ENCODE data around the gene SH3RF3.

SH3RF3 gene

DNA sequence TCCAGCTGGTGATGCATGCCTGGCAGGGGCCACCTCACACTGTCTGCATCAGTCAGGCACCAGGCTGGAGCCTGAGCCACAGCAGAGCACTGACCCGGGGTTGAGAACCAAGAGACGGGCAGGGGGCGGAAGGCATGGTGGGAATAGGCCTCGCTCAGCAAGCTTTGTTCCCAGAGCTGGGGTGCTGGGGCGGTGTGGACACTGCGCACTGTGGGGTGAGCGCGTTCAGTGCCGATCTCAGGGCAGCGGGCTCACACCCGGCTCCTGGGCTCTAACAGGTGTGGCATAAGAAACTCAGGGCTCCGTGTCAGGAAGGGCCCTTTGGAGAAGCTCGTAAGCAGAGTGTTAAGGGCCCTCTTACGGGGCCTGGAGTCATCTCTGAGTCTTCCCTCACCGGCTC is 15.7 kb downstream of the SH3RF3 start:
- H3K27ac ChIP-seq (ENCODE audit: insufficient read depth, low read depth, low read length, poor library complexity, severe bottlenecking) = no peak overlapping the region
- no peak overlapping the region for H3K4me3 ChIP-seq (ENCODE audit: insufficient read depth, low read depth, low read length)
- no peaks in the 10 kb centered on the region for H3K36me3 ChIP-seq (ENCODE audit: control insufficient read depth, insufficient read depth, low read length)
- no peaks in the 10 kb centered on the region for H3K9me3 ChIP-seq (ENCODE audit: control insufficient read depth, low read length)
- 94 to 95% methylated on average over 15 of the region's 15 CpGs for WGBS, 2 experiments
- H3K4me1 ChIP-seq (ENCODE audit: control insufficient read depth, insufficient read depth, low read length) = no peaks in the 10 kb centered on the region
- H3K27me3 ChIP-seq (ENCODE audit: control insufficient read depth, insufficient read depth, low read length, poor library complexity, severe bottlenecking) = no peaks in the 10 kb centered on the region

DNA sequence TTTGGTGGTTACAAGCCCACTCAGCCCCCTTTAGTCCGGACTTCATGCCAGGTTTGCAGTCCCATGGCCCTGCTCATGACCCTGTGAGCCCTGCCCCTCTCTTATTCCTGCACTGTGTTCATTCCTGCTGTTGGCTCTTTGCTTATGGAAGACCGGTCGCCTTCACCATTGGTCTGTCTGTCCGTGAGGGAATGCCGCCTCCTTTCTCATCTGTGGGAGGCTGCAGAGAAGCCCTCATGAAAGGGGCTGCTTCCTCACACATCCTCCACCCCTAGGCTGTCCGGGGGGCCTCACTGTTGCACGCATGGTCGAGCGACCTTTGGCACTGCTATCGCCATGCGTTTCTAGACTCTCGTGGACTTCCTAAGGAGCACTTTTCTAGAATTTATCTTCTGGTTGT is 16.3 kb downstream of the SH3RF3 start:
- Histone ChIP-seq H3K27me3 (ENCODE audit: control insufficient read depth, insufficient read depth, low read length, poor library complexity, severe bottlenecking) (no peaks in the 10 kb centered on the region), H3K4me1 (ENCODE audit: control insufficient read depth, insufficient read depth, low read length) (no peaks in the 10 kb centered on the region), H3K9me3 (ENCODE audit: control insufficient read depth, low read length) (no peaks in the 10 kb centered on the region), H3K4me3 (ENCODE audit: insufficient read depth, low read depth, low read length) (no peak overlapping the region), H3K36me3 (ENCODE audit: control insufficient read depth, insufficient read depth, low read length) (no peaks in the 10 kb centered on the region), H3K27ac (ENCODE audit: insufficient read depth, low read depth, low read length, poor library complexity, severe bottlenecking) (no peak overlapping the region)
- 94 to 95% methylated on average over 12 of the region's 12 CpGs for WGBS, 2 experiments

DNA sequence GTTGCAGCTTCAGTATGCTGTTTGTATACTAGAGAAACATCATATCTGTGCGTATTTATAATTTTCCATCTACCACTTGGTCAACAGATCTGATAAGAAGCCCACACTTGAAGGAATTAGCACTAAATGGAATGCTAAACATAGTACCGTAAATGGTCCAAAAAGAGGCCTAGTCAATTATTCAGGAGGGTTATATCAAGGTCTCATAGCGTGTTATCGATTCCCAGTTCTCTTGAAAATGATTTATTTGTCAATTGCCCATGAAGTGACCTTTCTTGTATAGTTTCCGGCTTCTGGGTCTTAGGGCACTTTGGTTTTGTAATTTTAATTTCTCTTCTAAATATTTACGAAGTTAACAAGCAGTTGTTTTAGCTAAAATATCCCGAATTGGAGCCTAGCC is 18.4 kb downstream of the SH3RF3 start:
- H3K27ac ChIP-seq (ENCODE audit: insufficient read depth, low read depth, low read length, poor library complexity, severe bottlenecking) = no peak overlapping the region
- H3K9me3 ChIP-seq (ENCODE audit: control insufficient read depth, low read length) = no peaks in the 10 kb centered on the region
- H3K36me3 ChIP-seq (ENCODE audit: control insufficient read depth, insufficient read depth, low read length) = no peaks in the 10 kb centered on the region
- no peak overlapping the region for H3K4me3 ChIP-seq (ENCODE audit: insufficient read depth, low read depth, low read length)
- 95 to 99% methylated on average over 5 to 7 of the region's 7 CpGs for WGBS, 2 experiments
- H3K27me3 ChIP-seq (ENCODE audit: control insufficient read depth, insufficient read depth, low read length, poor library complexity, severe bottlenecking) = no peaks in the 10 kb centered on the region
- no peaks in the 10 kb centered on the region for H3K4me1 ChIP-seq (ENCODE audit: control insufficient read depth, insufficient read depth, low read length)

DNA sequence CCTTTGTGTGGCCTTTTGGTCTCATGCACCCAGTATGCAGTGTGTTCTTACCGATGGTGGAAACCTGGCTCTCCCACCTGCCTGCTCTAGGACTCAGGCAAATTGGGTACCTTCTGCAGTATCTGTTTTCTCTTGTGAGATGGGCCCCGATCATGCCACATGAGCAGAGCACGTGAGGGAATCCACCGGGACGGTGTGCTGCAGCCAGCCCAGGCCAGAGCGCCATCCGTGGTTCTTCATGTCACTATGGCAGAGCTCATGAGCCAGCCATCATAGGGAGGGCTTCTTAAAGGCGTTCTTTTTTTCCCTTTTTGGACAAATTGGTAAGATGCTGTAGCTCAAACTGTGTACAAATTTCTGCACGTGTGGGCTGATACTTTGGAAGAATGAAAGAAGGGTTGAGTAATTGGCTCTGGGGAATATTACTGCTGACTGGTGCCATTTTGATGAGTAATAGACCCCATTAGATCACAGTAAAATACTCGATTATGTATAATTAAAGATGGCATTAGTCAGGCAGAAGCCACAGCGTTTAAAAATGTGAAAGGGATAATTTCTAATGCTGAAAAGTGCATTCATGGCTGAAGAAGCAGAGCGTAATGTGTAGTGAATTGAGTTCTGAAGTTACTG is 19.2 kb downstream of the SH3RF3 start:
- Histone ChIP-seq H3K36me3 (ENCODE audit: control insufficient read depth, insufficient read depth, low read length) (no peaks in the 10 kb centered on the region), H3K27me3 (ENCODE audit: control insufficient read depth, insufficient read depth, low read length, poor library complexity, severe bottlenecking) (no peaks in the 10 kb centered on the region), H3K27ac (ENCODE audit: insufficient read depth, low read depth, low read length, poor library complexity, severe bottlenecking) (no peak overlapping the region), H3K4me1 (ENCODE audit: control insufficient read depth, insufficient read depth, low read length) (no peaks in the 10 kb centered on the region), H3K4me3 (ENCODE audit: insufficient read depth, low read depth, low read length) (no peak overlapping the region), H3K9me3 (ENCODE audit: control insufficient read depth, low read length) (no peaks in the 10 kb centered on the region)
- WGBS, 2 experiments = 94 to 95% methylated on average over 12 of the region's 12 CpGs

- Histone ChIP-seq H3K4me1 (ENCODE audit: control insufficient read depth, insufficient read depth, low read length) (no peaks in the 10 kb centered on the region), H3K27me3 (ENCODE audit: control insufficient read depth, insufficient read depth, low read length, poor library complexity, severe bottlenecking) (no peaks in the 10 kb centered on the region), H3K9me3 (ENCODE audit: control insufficient read depth, low read length) (no peaks in the 10 kb centered on the region), H3K27ac (ENCODE audit: insufficient read depth, low read depth, low read length, poor library complexity, severe bottlenecking) (no peak overlapping the region), H3K4me3 (ENCODE audit: insufficient read depth, low read depth, low read length) (no peak overlapping the region), H3K36me3 (ENCODE audit: control insufficient read depth, insufficient read depth, low read length) (no peaks in the 10 kb centered on the region)
- WGBS, 2 experiments = 90 to 93% methylated on average over 8 of the region's 8 CpGs
Measured at GRCh38 chr2:109148991-109149645, 20.1 kb downstream of the SH3RF3 start.

DNA sequence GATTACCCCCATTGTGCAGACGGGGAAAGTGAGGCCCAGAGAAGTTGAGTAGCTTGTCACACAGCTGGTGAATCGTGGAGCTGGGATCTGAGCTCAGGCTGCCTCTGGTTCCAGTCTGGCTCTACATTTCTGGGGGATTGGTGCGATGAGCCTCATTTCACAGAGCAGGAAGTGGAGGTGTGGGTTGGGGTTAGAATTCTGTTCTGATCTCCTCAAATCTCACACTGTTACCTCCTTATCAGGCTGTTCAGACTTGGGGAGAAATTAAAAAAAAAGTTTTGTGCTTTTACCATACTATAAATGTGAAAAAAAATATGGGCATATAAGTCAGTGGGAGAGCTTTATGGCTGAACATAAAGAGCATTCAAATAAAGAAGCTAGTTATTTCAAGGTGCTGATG is 21.6 kb downstream of the SH3RF3 start:
- Histone ChIP-seq H3K27ac (ENCODE audit: insufficient read depth, low read depth, low read length, poor library complexity, severe bottlenecking) (no peak overlapping the region), H3K4me3 (ENCODE audit: insufficient read depth, low read depth, low read length) (no peak overlapping the region), H3K9me3 (ENCODE audit: control insufficient read depth, low read length) (no peaks in the 10 kb centered on the region), H3K36me3 (ENCODE audit: control insufficient read depth, insufficient read depth, low read length) (no peaks in the 10 kb centered on the region), H3K4me1 (ENCODE audit: control insufficient read depth, insufficient read depth, low read length) (peaks cover under 1% of the 10 kb centered on the region), H3K27me3 (ENCODE audit: control insufficient read depth, insufficient read depth, low read length, poor library complexity, severe bottlenecking) (no peaks in the 10 kb centered on the region)
- WGBS, 2 experiments = 88 to 94% methylated on average over 3 of the region's 3 CpGs

DNA sequence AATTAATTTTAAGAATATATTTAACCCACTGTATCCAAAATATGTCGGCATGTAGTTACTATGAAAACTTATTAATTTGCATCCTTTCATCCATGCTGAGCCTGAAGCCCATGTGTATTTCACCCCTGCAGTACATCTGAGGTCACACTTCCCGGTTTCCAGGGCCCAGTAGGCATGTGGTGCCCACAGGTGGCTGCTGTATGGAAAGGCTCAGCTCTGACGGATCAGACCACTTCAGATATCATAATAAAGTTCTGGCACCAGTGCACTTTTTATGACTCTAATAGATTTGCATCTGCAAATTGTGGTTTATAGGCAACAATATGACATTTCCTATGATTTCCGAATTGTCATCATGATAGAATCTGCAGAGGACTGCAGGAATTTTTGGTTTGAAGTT is 22.5 kb downstream of the SH3RF3 start:
- Histone ChIP-seq H3K36me3 (ENCODE audit: control insufficient read depth, insufficient read depth, low read length) (no peaks in the 10 kb centered on the region), H3K4me3 (ENCODE audit: insufficient read depth, low read depth, low read length) (no peak overlapping the region), H3K27ac (ENCODE audit: insufficient read depth, low read depth, low read length, poor library complexity, severe bottlenecking) (no peak overlapping the region), H3K27me3 (ENCODE audit: control insufficient read depth, insufficient read depth, low read length, poor library complexity, severe bottlenecking) (no peaks in the 10 kb centered on the region), H3K9me3 (ENCODE audit: control insufficient read depth, low read length) (no peaks in the 10 kb centered on the region), H3K4me1 (ENCODE audit: control insufficient read depth, insufficient read depth, low read length) (peaks cover 10% of the 10 kb centered on the region)
- 94 to 96% methylated on average over 4 of the region's 4 CpGs for WGBS, 2 experiments

- H3K27me3 ChIP-seq (ENCODE audit: control insufficient read depth, insufficient read depth, low read length, poor library complexity, severe bottlenecking) = no peaks in the 10 kb centered on the region
- no peaks in the 10 kb centered on the region for H3K9me3 ChIP-seq (ENCODE audit: control insufficient read depth, low read length)
- no peak overlapping the region for H3K27ac ChIP-seq (ENCODE audit: insufficient read depth, low read depth, low read length, poor library complexity, severe bottlenecking)
- WGBS, 2 experiments = 91 to 95% methylated on average over 9 to 10 of the region's 10 CpGs
- H3K4me1 ChIP-seq (ENCODE audit: control insufficient read depth, insufficient read depth, low read length) = peaks cover 11% of the 10 kb centered on the region
- no peak overlapping the region for H3K4me3 ChIP-seq (ENCODE audit: insufficient read depth, low read depth, low read length)
- H3K36me3 ChIP-seq (ENCODE audit: control insufficient read depth, insufficient read depth, low read length) = no peaks in the 10 kb centered on the region
Measured at GRCh38 chr2:109153005-109153784, 24.2 kb downstream of the SH3RF3 start.

DNA sequence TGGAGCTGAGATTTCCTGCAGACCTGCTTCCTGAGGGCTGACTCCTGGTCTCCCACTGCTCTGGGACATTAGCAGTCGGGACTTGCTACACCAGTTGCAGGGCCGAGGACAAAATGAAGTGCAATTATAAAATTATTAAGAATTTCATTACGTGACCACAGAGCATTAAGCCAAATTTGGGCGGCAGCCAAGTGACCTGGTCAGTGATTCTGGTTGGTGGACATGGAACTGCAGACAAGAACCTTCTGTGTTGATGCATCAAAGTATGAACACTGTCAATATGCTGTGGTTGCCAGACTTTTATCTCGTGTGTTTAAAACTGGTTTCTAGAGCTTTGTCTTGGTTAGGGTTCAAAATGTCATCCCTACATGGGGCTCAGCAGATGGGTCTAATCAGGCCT is 24.8 kb downstream of the SH3RF3 start:
- no peak overlapping the region for H3K4me3 ChIP-seq (ENCODE audit: insufficient read depth, low read depth, low read length)
- no peaks in the 10 kb centered on the region for H3K9me3 ChIP-seq (ENCODE audit: control insufficient read depth, low read length)
- peaks cover 11% of the 10 kb centered on the region for H3K4me1 ChIP-seq (ENCODE audit: control insufficient read depth, insufficient read depth, low read length)
- no peaks in the 10 kb centered on the region for H3K36me3 ChIP-seq (ENCODE audit: control insufficient read depth, insufficient read depth, low read length)
- whole genome bisulfite sequencing, 2 experiments = 95 to 97% methylated on average over 5 of the region's 5 CpGs
- H3K27me3 ChIP-seq (ENCODE audit: control insufficient read depth, insufficient read depth, low read length, poor library complexity, severe bottlenecking) = no peaks in the 10 kb centered on the region
- no peak overlapping the region for H3K27ac ChIP-seq (ENCODE audit: insufficient read depth, low read depth, low read length, poor library complexity, severe bottlenecking)

DNA sequence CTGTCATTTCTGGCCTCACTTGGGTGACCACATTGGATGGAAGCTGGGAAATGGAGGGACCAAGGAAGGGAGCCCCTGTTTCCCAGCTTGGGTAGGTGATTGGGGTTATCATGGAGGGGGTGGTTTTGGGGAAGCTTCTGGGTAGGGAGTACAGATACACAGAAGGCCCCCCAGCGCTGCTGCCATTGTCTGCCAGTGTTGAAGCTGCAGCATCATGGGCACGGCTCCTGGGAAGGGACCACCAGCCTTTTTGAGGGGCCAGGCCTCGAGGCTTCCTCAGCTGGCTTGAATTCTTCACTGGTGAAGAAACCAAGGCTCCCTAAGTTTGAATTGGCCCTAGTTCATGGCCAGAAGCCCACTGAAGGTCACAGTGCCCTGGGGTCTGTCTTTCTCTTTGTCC is 25.2 kb downstream of the SH3RF3 start:
- 93 to 96% methylated on average over 3 of the region's 3 CpGs for WGBS, 2 experiments

More for the DNA sequence above, 25.2 kb downstream of the SH3RF3 start:
- Histone ChIP-seq H3K27ac (ENCODE audit: insufficient read depth, low read depth, low read length, poor library complexity, severe bottlenecking) (no peak overlapping the region), H3K9me3 (ENCODE audit: control insufficient read depth, low read length) (no peaks in the 10 kb centered on the region), H3K4me3 (ENCODE audit: insufficient read depth, low read depth, low read length) (no peak overlapping the region), H3K4me1 (ENCODE audit: control insufficient read depth, insufficient read depth, low read length) (peaks cover 11% of the 10 kb centered on the region), H3K36me3 (ENCODE audit: control insufficient read depth, insufficient read depth, low read length) (no peaks in the 10 kb centered on the region), H3K27me3 (ENCODE audit: control insufficient read depth, insufficient read depth, low read length, poor library complexity, severe bottlenecking) (no peaks in the 10 kb centered on the region)
